ENCODE data around the gene LMO1.

LMO1 gene

DNA sequence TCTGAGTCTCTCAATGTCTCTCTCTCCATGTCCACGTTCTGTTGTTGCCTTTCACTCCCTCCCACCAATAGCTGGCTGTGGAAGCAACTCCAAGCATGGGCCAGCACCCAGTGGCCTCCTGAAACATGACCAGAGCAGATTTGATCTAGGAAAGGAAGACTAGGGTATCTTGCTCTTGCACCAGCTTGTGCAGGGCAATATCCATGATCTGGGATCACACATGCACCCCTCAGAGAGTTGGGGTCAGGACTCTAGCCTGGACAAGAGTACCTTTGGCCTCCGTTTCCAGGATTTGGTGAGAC, 60.3 kb downstream of the LMO1 start:
- TF ChIP-seq, protein P1, sequence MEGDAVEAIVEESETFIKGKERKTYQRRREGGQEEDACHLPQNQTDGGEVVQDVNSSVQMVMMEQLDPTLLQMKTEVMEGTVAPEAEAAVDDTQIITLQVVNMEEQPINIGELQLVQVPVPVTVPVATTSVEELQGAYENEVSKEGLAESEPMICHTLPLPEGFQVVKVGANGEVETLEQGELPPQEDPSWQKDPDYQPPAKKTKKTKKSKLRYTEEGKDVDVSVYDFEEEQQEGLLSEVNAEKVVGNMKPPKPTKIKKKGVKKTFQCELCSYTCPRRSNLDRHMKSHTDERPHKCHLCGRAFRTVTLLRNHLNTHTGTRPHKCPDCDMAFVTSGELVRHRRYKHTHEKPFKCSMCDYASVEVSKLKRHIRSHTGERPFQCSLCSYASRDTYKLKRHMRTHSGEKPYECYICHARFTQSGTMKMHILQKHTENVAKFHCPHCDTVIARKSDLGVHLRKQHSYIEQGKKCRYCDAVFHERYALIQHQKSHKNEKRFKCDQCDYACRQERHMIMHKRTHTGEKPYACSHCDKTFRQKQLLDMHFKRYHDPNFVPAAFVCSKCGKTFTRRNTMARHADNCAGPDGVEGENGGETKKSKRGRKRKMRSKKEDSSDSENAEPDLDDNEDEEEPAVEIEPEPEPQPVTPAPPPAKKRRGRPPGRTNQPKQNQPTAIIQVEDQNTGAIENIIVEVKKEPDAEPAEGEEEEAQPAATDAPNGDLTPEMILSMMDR (IDR thresholded peaks at IDR 0.05; ENCODE audit: insufficient read depth, missing control alignments): no peak
- DNase-seq (ENCODE audit: insufficient read length, low spot score) (no peak), FAIRE-seq (no peak)

DNA sequence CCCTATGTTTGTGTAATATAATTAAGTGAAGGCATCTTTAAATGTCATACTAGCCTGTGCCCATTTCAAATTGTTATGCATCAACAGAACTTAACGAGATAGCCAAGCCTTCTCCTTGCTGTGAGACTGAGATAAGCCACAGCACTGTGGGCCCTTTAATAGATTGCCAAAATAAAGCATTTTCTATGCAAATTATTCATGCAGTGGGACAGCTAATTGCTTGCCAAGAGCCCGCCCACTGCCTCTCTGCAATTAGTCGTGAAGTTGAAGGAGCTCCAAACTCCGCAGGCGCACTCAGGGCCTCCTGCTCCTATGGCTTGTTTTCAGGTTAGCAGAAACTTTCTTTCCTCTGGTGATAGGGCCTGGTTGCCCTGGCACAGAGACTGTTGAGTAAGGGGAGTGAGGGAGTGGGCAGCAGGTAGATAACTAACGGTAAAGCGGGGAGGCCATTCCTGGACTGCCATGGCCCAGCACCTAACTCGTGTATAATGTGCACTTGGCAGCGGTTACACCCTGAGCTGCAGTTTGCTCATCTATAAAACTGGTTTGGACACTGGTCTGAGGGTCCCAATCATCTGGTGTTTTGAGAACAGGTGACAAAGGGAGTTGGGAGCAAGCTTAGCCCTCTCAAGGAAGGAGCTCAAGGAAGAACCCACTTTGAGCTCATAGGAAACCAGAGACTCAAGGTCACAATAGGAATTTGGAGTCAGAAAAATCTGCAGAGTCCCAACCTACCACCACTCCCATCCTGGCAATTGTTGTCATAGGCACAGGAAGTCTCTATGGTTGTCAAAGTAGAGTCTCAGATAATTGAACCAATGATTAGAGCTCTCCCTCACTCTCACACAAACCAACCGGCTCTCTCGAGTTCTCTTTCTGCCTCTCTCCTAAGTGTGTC, 60.9 kb downstream of the LMO1 start:
- FAIRE-seq (no peak), DNase-seq (ENCODE audit: insufficient read length, low spot score) (no peak)
- TF ChIP-seq, protein P1 (IDR thresholded peaks at IDR 0.05; ENCODE audit: insufficient read depth, missing control alignments): no peak

DNA sequence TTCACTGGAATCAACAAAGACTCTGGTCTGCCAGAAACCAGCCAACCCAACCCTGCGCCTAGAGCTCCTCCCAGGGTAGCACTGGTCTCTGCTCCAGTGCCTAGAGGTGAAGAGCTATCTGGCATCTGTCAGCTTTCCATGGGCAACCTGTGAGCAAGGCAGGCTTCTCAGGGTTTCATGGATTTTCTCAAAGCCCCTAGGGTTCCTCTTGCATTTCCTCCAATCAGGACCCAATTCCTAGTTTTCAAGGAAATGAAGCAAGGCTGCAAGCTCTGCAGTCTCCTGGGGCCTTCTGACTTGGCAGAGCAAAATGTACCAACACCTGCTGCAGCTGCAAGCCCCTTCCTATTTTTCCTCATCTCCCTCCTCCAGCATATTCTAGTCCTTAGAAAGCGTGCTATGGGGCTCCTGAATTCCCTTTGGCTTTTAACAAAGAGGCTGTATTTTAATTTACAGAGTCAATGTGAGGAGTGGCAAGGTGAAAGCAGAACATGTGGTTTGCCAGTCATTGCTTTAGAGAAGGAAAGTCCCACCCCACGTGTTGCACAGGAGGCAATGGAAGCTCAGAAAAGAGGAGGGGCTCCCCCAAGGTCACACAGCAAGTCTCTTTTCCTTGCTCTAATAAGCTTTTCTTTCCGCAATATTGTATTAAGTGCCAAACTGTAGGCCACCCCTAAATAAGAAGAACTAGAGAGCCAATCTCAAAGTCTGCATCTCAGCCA, 61.9 kb downstream of the LMO1 start:
- no peak for FAIRE-seq
- TF ChIP-seq, protein P1 (IDR thresholded peaks at IDR 0.05; ENCODE audit: insufficient read depth, missing control alignments): no peak

DNA sequence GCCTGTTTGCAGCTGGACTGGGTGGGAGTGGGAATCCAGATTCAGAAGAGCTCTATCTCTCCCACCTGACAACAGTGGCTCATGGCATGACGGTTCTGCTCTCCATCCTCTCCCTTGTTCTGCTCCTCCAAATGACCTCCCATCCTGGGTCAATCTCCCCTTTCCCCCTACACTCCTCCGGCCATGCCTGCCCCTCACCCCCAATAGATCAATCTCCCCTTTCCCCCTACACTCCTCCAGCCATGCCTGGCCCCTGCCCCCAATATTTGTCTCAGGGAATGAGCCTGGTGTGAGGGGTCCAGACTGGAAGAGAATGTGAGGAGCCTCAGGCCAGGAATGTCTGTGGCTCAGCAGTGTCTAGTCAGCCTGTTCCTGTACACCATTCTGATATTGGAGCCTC, 64.0 kb downstream of the LMO1 start:
- TF ChIP-seq, protein P1 (IDR thresholded peaks at IDR 0.05; ENCODE audit: insufficient read depth, missing control alignments): no peak
- FAIRE-seq (no peak), DNase-seq (ENCODE audit: insufficient read length, low spot score) (no peak)

More for the DNA sequence above, 61.9 kb downstream of the LMO1 start:
- no peak for DNase-seq (ENCODE audit: insufficient read length, low spot score)

DNA sequence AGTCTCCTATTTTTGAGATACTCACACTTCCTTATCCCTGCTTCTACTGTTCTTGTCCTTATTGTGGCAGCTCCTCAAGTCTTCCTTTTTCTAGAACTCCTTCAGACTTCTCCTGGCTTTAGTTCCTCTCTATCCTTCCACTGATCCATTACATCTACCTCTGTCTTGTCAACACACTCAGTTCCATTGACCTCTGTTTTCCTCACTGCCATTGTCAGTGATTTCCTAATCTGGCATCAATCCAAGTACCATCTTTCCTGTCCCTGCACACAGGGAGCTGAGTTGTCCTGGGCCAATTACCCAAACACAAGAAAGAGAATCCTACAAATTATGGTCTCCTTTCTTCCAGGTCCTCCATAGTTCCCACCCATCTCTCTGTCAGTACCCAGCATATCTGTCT, 66.9 kb downstream of the LMO1 start:
- FAIRE-seq (no peak), DNase-seq (ENCODE audit: insufficient read length, low spot score) (no peak)
- TF ChIP-seq, protein P1 (IDR thresholded peaks at IDR 0.05; ENCODE audit: insufficient read depth, missing control alignments): no peak

DNA sequence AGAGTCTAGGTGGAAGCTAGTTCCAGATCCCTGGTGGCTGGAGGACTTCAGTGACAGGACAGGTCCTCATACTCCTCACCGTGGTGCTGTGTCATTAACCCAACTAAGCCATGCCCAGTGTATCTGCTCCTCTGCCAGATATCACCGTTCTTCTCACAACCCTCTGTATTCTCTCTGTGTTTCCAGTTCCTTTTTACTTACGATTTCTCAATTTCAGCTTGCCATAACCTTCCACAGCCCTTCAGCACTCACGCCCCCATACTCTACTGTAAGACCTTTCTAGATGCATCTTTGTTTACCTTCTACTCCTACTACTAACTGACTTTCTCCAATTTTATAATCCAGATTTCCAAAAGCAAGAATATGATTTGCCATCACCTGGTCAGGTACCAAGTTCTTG, 68.7 kb downstream of the LMO1 start:
- FAIRE-seq (no peak), DNase-seq (ENCODE audit: insufficient read length, low spot score) (no peak)
- TF ChIP-seq, protein P1 (IDR thresholded peaks at IDR 0.05; ENCODE audit: insufficient read depth, missing control alignments): no peak

DNA sequence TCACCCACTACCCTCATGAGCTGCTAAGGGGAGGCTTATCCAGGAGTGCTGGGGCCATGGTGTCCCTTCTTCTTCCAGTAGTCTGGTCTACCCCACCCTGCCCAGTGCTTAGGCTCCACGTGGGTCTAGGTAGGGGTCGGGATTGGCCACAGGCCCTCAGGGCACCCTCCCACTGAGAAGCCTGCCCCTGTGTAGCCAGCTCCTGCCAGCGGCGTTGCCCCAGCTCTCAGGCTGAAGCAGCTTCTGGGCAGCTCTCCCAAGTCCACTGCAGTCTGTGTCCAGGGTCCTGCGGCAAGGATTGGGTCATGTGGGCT, 70.8 kb downstream of the LMO1 start:
- TF ChIP-seq, protein P1 (IDR thresholded peaks at IDR 0.05; ENCODE audit: insufficient read depth, missing control alignments): no peak
- FAIRE-seq (no peak), DNase-seq (ENCODE audit: insufficient read length, low spot score) (no peak)

Data from D721Med (cell line).